Ascending aorta (tissue), 2 donors: ENCODE results near the gene TMEM132E. TPM values are rescaled to one million over a fixed set of nuclear protein-coding genes. Genes with fewer than 3 reads are reported as not detected.

Experiments
- DNase-seq, 2 donors: peaks; one replicate each; pipeline ENCODE4 v3.0.0-alpha.2; 2019; ENCODE audit warnings: low spot score in 2 of 2
- H3K27ac ChIP-seq, 2 donors: fragments of 200-600 bp; sonication (generic); one replicate each; pipeline ENCODE4 v1.5.1; 2016 to 2017; ENCODE audit warnings: mild to moderate bottlenecking in 1 of 2
- H3K27me3 ChIP-seq: fragments of 200-600 bp; sonication (generic); one replicate; pipeline ENCODE4 v1.5.1; 2017
- H3K36me3 ChIP-seq, 2 donors: fragments of 200-600 bp; sonication (generic); one replicate each; pipeline ENCODE4 v1.5.1; 2016
- H3K4me1 ChIP-seq, 2 donors: fragments of 200-600 bp; sonication (generic); one replicate each; pipeline ENCODE4 v1.5.1; 2016 to 2017; ENCODE audit warnings: mild to moderate bottlenecking in 1 of 2
- H3K4me3 ChIP-seq, 2 donors: fragments of 200-600 bp; sonication (generic); one replicate each; pipeline ENCODE4 v1.5.1; 2016 to 2017; ENCODE audit warnings: mild to moderate bottlenecking in 1 of 2
- H3K9me3 ChIP-seq, 2 donors: fragments of 200-600 bp; sonication (generic); one replicate each; pipeline ENCODE4 v1.5.1; 2016
- CTCF ChIP-seq, 3 experiments: fragments of 200-600 bp in 2 of 3; fragments of 450-650 bp in 1 of 3; sonication (generic) in 2 of 3; IDR thresholded peaks; one replicate each; pipeline ENCODE4 v1.5.1; 2016 to 2019; ENCODE audit warnings: antibody characterized with exemption in 3 of 3, mild to moderate bottlenecking in 1 of 3, moderate library complexity in 1 of 3
- intact Hi-C: fragments of 100-400 bp; cut with DNase I; formaldehyde crosslinking; loops from one replicate; pipeline ENCODE4 v1.15.1; 2023
- total RNA-seq: library from RNA; depleted of rRNA; stranded (reverse); fragments of >200 nt; gene quantifications from one replicate; pipeline ENCODE4 v1.1.0, GENCODE V29; 2016

The TMEM132E gene
- total RNA-seq, 1 donor from 2014 or later: not detected

GRCh38 chr17:34645594-34645993, 66.2 kb downstream of the TMEM132E start:
- no peaks in the 10 kb centered on the region for H3K27me3 ChIP-seq
- intact Hi-C loops: no loop called here
- DNase-seq: no peak

GRCh38 chr17:34647511-34647910, 68.1 kb downstream of the TMEM132E start:
- Histone ChIP-seq H3K9me3 (no peaks in the 10 kb centered on the region), H3K4me3 (no peak overlapping the region), H3K27ac (no peak overlapping the region), H3K36me3 (no peaks in the 10 kb centered on the region), H3K27me3 (no peaks in the 10 kb centered on the region), H3K4me1 (no peaks in the 10 kb centered on the region)
- intact Hi-C loops: no loop called here
- DNase-seq: no peak
- TF ChIP-seq CTCF (IDR thresholded peaks at IDR 0.05): no peak

More at GRCh38 chr17:34645594-34645993, 66.2 kb downstream of the TMEM132E start:
- Histone ChIP-seq H3K4me1 (no peaks in the 10 kb centered on the region), H3K36me3 (no peaks in the 10 kb centered on the region), H3K27ac (no peak overlapping the region), H3K4me3 (no peak overlapping the region), H3K9me3 (no peaks in the 10 kb centered on the region)
- no peak for TF ChIP-seq CTCF (IDR thresholded peaks at IDR 0.05)

GRCh38 chr17:34650051-34650750, 70.8 kb downstream of the TMEM132E start:
- H3K27ac ChIP-seq: no peak overlapping the region
- H3K4me1 ChIP-seq: no peaks in the 10 kb centered on the region
- no peaks in the 10 kb centered on the region for H3K27me3 ChIP-seq
- H3K4me3 ChIP-seq: no peak overlapping the region
- intact Hi-C loops: no loop called here
- no peaks in the 10 kb centered on the region for H3K36me3 ChIP-seq
- no peak for TF ChIP-seq CTCF (IDR thresholded peaks at IDR 0.05)
- no peaks in the 10 kb centered on the region for H3K9me3 ChIP-seq
- no peak for DNase-seq

GRCh38 chr17:34651402-34651811, 72.0 kb downstream of the TMEM132E start:
- intact Hi-C loops: no loop called here
- Histone ChIP-seq H3K9me3 (no peaks in the 10 kb centered on the region), H3K27ac (no peak overlapping the region), H3K4me1 (no peaks in the 10 kb centered on the region), H3K27me3 (no peaks in the 10 kb centered on the region), H3K4me3 (no peak overlapping the region), H3K36me3 (no peaks in the 10 kb centered on the region)
- DNase-seq: no peak
- no peak for TF ChIP-seq CTCF (IDR thresholded peaks at IDR 0.05)

- Histone ChIP-seq H3K4me1 (no peaks in the 10 kb centered on the region), H3K36me3 (no peaks in the 10 kb centered on the region), H3K27ac (no peak overlapping the region), H3K4me3 (no peak overlapping the region), H3K27me3 (no peaks in the 10 kb centered on the region), H3K9me3 (no peaks in the 10 kb centered on the region)
- intact Hi-C loops: no loop called here
- DNase-seq: no peak
- TF ChIP-seq CTCF (IDR thresholded peaks at IDR 0.05): no peak
Measured at GRCh38 chr17:34652021-34652555, 72.7 kb downstream of the TMEM132E start.
